ENCODE measurements around the gene NACA. TPM values are rescaled to one million over a fixed set of nuclear protein-coding genes. Genes with fewer than 3 reads are reported as not detected.
A peak's percentile ranks its signal among the peaks of the same experiment; 100 is the strongest.
"Not testable (repeated sequence)": the region's sequence is repeated elsewhere in the genome, so short reads cannot be mapped to it uniquely, and the experiment has no call there.

NACA gene
- total RNA-seq, 1 donor = 2,113 TPM

- H3K9me3 ChIP-seq (ENCODE audit: low read depth, low read length) = no peaks in the 10 kb centered on the region
- no peak overlapping the region for H3K4me3 ChIP-seq (ENCODE audit: low read length)
- H3K27me3 ChIP-seq (ENCODE audit: insufficient read depth, low read length) = no peaks in the 10 kb centered on the region
- peaks cover 59% of the 10 kb centered on the region for H3K4me1 ChIP-seq (ENCODE audit: insufficient read depth, low read length)
Observed at GRCh38 chr12:56716933-56717880, 7.9 kb downstream of the NACA start.

GRCh38 chr12:56716458-56716857 is 8.6 kb downstream of the NACA start:
- Histone ChIP-seq H3K4me3 (ENCODE audit: low read length) (no peak overlapping the region), H3K27me3 (ENCODE audit: insufficient read depth, low read length) (no peaks in the 10 kb centered on the region), H3K4me1 (ENCODE audit: insufficient read depth, low read length) (peaks cover 52% of the 10 kb centered on the region), H3K9me3 (ENCODE audit: low read depth, low read length) (no peaks in the 10 kb centered on the region)

- Histone ChIP-seq H3K4me3 (ENCODE audit: low read length) (no peak overlapping the region), H3K4me1 (ENCODE audit: insufficient read depth, low read length) (peaks cover 45% of the 10 kb centered on the region), H3K27me3 (ENCODE audit: insufficient read depth, low read length) (no peaks in the 10 kb centered on the region), H3K9me3 (ENCODE audit: low read depth, low read length) (no peaks in the 10 kb centered on the region)
Observed at GRCh38 chr12:56715798-56716197, 9.3 kb downstream of the NACA start.

GRCh38 chr12:56714431-56714929 is 10.6 kb downstream of the NACA start:
- Histone ChIP-seq H3K4me1 (ENCODE audit: insufficient read depth, low read length) (peaks cover 32% of the 10 kb centered on the region), H3K9me3 (ENCODE audit: low read depth, low read length) (no peaks in the 10 kb centered on the region), H3K4me3 (ENCODE audit: low read length) (no peak overlapping the region), H3K27me3 (ENCODE audit: insufficient read depth, low read length) (no peaks in the 10 kb centered on the region)

DNA sequence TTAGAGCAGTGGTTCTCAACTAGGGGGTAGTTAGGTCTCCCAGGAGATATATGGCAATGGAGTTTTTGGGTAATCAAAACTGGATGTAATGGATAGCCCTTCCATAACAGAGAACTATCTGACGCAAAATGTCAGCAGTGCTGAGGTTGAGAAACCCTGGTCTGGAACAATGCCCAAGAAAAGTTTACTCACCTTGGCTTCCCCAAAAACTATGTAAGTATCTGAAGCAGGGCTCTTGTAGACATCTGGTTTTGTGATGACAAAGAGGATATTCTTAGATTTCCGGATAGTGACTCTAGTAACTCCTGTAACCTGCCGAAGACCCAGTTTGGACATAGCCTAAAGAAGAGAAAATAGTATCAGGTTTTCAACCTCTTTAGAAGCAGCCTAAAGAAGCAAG is 11.8 kb downstream of the NACA start:
- no peak overlapping the region for H3K4me3 ChIP-seq (ENCODE audit: low read length)
- no peaks in the 10 kb centered on the region for H3K27me3 ChIP-seq (ENCODE audit: insufficient read depth, low read length)
- H3K4me1 ChIP-seq (ENCODE audit: insufficient read depth, low read length) = peaks cover 21% of the 10 kb centered on the region
- H3K9me3 ChIP-seq (ENCODE audit: low read depth, low read length) = no peaks in the 10 kb centered on the region

GRCh38 chr12:56709759-56710376 is 15.2 kb downstream of the NACA start:
- H3K9me3 ChIP-seq (ENCODE audit: low read depth, low read length) = no peaks in the 10 kb centered on the region
- H3K4me1 ChIP-seq (ENCODE audit: insufficient read depth, low read length) = peaks cover 20% of the 10 kb centered on the region
- no peak overlapping the region for H3K4me3 ChIP-seq (ENCODE audit: low read length)
- H3K27me3 ChIP-seq (ENCODE audit: insufficient read depth, low read length) = no peaks in the 10 kb centered on the region

DNA sequence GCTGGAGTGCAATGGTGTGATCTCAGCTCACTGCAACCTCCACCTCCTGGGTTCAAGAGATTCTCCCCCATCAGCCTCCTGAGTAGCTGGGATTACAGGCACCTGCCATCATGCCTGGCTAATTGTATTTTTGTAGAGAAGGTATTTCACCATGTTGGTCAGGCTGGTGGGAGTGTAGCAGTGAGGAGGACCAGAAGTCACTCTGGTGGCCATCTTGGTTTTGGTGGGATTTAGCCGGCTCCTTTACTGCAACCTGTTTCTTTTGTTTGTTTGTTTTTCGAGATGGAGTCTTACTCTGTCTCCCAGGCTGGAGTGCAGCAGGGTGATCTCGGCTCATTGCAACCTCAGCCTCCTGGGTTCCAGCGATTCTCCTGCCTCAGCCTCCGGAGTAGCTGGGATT is 20.6 kb downstream of the NACA start:
- not testable (repeated sequence) for H3K9me3 ChIP-seq (ENCODE audit: low read depth, low read length); H3K4me3 ChIP-seq (ENCODE audit: low read length); H3K27me3 ChIP-seq (ENCODE audit: insufficient read depth, low read length)
- H3K4me1 ChIP-seq (ENCODE audit: insufficient read depth, low read length) = peaks cover 35% of the 10 kb centered on the region

DNA sequence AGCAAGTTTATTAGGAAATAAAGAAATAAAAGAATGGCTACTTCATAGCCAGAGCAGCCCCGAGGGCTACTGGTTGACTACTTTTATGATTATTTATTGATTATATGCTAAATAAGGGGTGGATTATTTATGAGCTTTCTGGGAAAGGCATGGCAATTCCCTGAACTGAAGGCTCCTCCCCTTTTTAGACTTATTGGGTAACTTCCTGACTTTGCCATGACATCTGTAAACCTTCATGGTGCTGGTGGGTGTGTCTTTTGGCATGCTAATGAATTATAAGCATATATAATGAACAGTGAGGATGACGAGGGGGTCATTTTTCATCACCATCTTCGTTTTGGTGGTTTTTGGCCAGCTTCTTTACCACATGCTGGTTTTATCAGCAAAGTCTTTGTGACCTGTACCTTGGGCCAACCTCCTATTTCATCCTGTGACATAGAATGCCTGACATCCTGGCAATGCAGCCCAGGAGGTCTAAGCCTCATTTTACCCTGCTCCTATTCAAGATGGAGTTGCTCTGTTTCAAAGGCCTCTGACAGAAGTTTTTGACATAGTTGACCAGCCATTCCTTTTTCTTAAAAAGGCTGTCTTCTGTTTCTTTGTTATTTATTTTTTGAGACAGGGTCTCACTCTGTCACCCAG is 26.0 kb downstream of the NACA start:
- Histone ChIP-seq H3K4me3 (ENCODE audit: low read length) (no peak overlapping the region), H3K27me3 (ENCODE audit: insufficient read depth, low read length) (no peaks in the 10 kb centered on the region), H3K9me3 (ENCODE audit: low read depth, low read length) (no peaks in the 10 kb centered on the region), H3K4me1 (ENCODE audit: insufficient read depth, low read length) (peaks cover 37% of the 10 kb centered on the region)

DNA sequence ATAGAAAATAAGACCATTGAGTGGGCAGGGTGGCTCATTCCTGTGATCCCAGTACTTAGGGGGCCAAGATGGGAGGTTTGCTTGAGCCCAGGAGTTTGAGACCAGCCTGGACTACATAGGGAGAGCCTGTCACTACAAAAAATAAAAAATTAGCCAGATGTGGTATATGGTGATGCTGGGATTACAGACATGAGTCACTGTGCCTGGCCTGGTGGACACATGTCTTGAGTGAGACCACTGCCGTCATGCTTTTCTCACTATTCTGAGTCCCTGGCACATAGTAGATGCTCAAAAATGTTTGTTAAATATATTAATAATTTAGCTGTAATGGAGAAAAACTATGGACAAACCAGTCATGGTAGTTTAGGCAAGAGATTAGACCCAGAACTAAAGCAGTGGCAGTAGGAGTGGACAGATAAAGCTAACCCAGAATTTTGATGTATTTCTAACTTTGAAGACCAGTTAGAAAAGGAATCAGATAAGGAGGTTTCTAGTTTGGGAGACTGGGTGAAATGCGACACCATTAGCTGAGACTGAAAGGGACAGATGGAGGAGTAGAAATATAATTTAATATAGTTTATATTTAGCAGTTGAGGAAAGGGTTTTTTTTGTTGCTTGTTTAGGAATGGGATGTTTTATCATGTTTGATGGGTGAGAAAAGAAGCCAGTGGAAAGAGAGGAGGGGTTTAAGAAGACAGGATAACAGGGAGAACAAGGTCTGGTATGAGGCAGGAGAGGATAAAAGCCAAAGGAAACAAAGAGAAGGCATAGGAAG is 29.6 kb downstream of the NACA start:
- H3K4me1 ChIP-seq (ENCODE audit: insufficient read depth, low read length) = peaks cover 20% of the 10 kb centered on the region
- H3K27me3 ChIP-seq (ENCODE audit: insufficient read depth, low read length) = no peaks in the 10 kb centered on the region

DNA sequence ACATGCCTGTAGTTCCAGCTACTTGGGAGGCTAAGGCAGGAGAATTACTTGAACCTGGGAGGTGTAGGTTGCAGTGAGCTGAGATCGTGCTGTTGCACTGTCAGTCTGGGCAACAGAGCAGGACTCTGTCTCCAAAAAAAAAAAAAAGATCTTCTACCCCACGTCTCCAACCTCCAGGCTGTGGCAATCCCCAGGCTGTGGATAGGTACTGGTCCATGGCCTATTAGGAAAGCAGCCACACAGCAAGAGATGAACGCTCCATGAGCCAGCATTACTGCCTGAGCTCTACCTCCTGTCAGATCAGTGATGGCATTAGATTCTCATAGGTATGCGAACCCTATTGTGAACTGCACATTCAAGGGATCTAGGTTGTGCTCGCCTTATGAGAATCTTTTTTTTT is 30.9 kb downstream of the NACA start:
- Histone ChIP-seq H3K9me3 (ENCODE audit: low read depth, low read length) (no peaks in the 10 kb centered on the region), H3K4me1 (ENCODE audit: insufficient read depth, low read length) (peaks cover 21% of the 10 kb centered on the region), H3K4me3 (ENCODE audit: low read length) (no peak overlapping the region), H3K27me3 (ENCODE audit: insufficient read depth, low read length) (no peaks in the 10 kb centered on the region)

More for the DNA sequence above, 29.6 kb downstream of the NACA start:
- Histone ChIP-seq H3K4me3 (ENCODE audit: low read length) (no peak overlapping the region), H3K9me3 (ENCODE audit: low read depth, low read length) (no peaks in the 10 kb centered on the region)

- Histone ChIP-seq H3K4me3 (ENCODE audit: low read length) (peak overlapping the region; percentile 100), H3K9me3 (ENCODE audit: low read depth, low read length) (no peaks in the 10 kb centered on the region), H3K4me1 (ENCODE audit: insufficient read depth, low read length) (peaks cover 49% of the 10 kb centered on the region), H3K27me3 (ENCODE audit: insufficient read depth, low read length) (no peaks in the 10 kb centered on the region)
Observed at GRCh38 chr12:56688846-56689109, 36.3 kb downstream of the NACA start.

- H3K9me3 ChIP-seq (ENCODE audit: low read depth, low read length) = no peaks in the 10 kb centered on the region
- peak within 1 kb of the TSS; percentile 100 for H3K4me3 ChIP-seq (ENCODE audit: low read length)
- no peaks in the 10 kb centered on the region for H3K27me3 ChIP-seq (ENCODE audit: insufficient read depth, low read length)
- H3K4me1 ChIP-seq (ENCODE audit: insufficient read depth, low read length) = peaks cover 54% of the 10 kb centered on the region
Observed at GRCh38 chr12:56688129-56688845, 36.8 kb downstream of the NACA start, which contains the start of gene PTGES3. Gene PTGES3 (minus strand): TSS chr12:56688284. CDS start chr12:56687999, 285 bp downstream.

- Histone ChIP-seq H3K4me1 (ENCODE audit: insufficient read depth, low read length) (peaks cover 62% of the 10 kb centered on the region), H3K9me3 (ENCODE audit: low read depth, low read length) (no peaks in the 10 kb centered on the region), H3K27me3 (ENCODE audit: insufficient read depth, low read length) (no peaks in the 10 kb centered on the region), H3K4me3 (ENCODE audit: low read length) (peak overlapping the region; percentile 100)
Observed at GRCh38 chr12:56687223-56688128, 37.6 kb downstream of the NACA start.

Data from mononuclear cell (primary cell).